Pancreas (tissue), 10 donors: ENCODE data around the gene ALOX15. TPM values are rescaled to one million over a fixed set of nuclear protein-coding genes. Genes with fewer than 3 reads are reported as not detected.

ENCODE experiments used
- ATAC-seq, 4 donors: fragments of 200-7000 bp; cut with Tn5 transposase; one replicate each; pipeline versions ENCODE4 v1.8.0 to v1.9.1; 2020; ENCODE audit warnings: mild to moderate bottlenecking in 4 of 4, moderate library complexity in 4 of 4
- DNase-seq, 6 donors: peaks; one replicate each; pipeline ENCODE4 v3.0.0-alpha.2; 2020
- FAIRE-seq: peaks from 2 replicates; lab custom pipeline; 2012; peaks lifted over from hg19 to GRCh38; lab: Jason Lieb, UNC
- H3K27ac ChIP-seq, 4 donors: fragments of 200-600 bp; sonication (generic); 1 replicate in 3 of 4; 2 replicates in 1 of 4; pipeline versions ENCODE4 v1.5.0 to v1.8.0; 2020
- H3K27me3 ChIP-seq, 4 donors: fragments of 200-600 bp; one replicate each; pipeline ENCODE4 v1.8.0; 2021
- H3K36me3 ChIP-seq, 3 donors: fragments of 200-600 bp; sonication (generic) in 1 of 3; one replicate each; pipeline versions ENCODE4 v1.5.0 to v1.8.0; 2020 to 2021
- H3K4me1 ChIP-seq, 3 donors: fragments of 200-600 bp; one replicate each; pipeline ENCODE4 v1.8.0; 2021
- H3K4me3 ChIP-seq, 4 donors: fragments of 200-600 bp; sonication (generic) in 2 of 4; one replicate each; pipeline versions ENCODE4 v1.5.0 to v1.8.0; 2020 to 2021
- H3K9me3 ChIP-seq, 4 donors: fragments of 200-600 bp; one replicate each; pipeline ENCODE4 v1.8.0; 2021
- CTCF ChIP-seq, 4 donors: fragments of 200-600 bp; sonication (generic) in 3 of 4; IDR thresholded peaks; one replicate each; pipeline versions ENCODE4 v1.5.0 to v1.8.0; 2021; ENCODE audit warnings: antibody characterized with exemption in 4 of 4
- WGBS, 2 donors: extraction: QIAGEN DNeasy Blood & Tissue Kit; methylation state at CpG; one replicate each; pipeline ENCODE4 v1.1.7; 2013; 5-methylcytosine and 5-hydroxymethylcytosine counted together
- intact Hi-C, 3 donors: fragments of 100-400 bp; cut with DNase I; formaldehyde crosslinking; loops; one replicate each; pipeline versions ENCODE4 v1.11.1 to v1.14.2; 2022
- polyA plus RNA-seq, 2 donors: library from polyadenylated mRNA; stranded (reverse); fragments of 200-250 nt; gene quantifications; one replicate each; pipeline ENCODE4 v1.2.3, GENCODE V29; 2013
- total RNA-seq, 6 donors: library from RNA; stranded (reverse); fragmentation: NEBNext Ultra II Directional in 4 of 6; extraction: Animal tissue kit (Norgen Biotek cat#: 25700) in 4 of 6; gene quantifications; one replicate each; pipeline versions ENCODE4 v1.2.1 to v1.2.4, GENCODE V29; 2021 to 2023
- donor health status: healthy with polysubstance abuse.
- donor health status: DM: no; HTN: no; CAD: no; lungs with moderate emphysema.
- donor health status: DM: no; HTN: no; CAD: no.
- donor health status: control.
- donor health status: control.
- donor health status: Bipolar disorder and iron deficiency.
- donor health status: DM: yes; HTN: yes; CAD: no.
- donor health status: DM: no; HTN: no; CAD: no.
- donor health status: DM: no; HTN: no; CAD: no.
- donor health status: DM: yes; HTN: yes; CAD: no.

ALOX15 gene
- total and polyA plus RNA-seq, 8 donors, result 1.1 TPM; not detected in 7

- FAIRE-seq, result no peak
Measured at GRCh38 chr17:4601326-4601725, 40.2 kb downstream of the ALOX15 start.

GRCh38 chr17:4600563-4600962 lies 40.9 kb downstream of the ALOX15 start:
- no peak for DNase-seq
- H3K4me3 ChIP-seq, result no peak overlapping the region
- TF ChIP-seq CTCF (IDR thresholded peaks at IDR 0.05), result no peak
- H3K9me3 ChIP-seq, result no peaks in the 10 kb centered on the region
- H3K27ac ChIP-seq, result no peak overlapping the region
- no peak for ATAC-seq
- no peak for FAIRE-seq
- H3K27me3 ChIP-seq, result no peaks in the 10 kb centered on the region
- no peaks in the 10 kb centered on the region for H3K36me3 ChIP-seq
- 57 to 59% methylated on average over 13 of the region's 13 CpGs for WGBS, 2 donors
- intact Hi-C loops, result no loop called here
- no peaks in the 10 kb centered on the region for H3K4me1 ChIP-seq

More at GRCh38 chr17:4601326-4601725, 40.2 kb downstream of the ALOX15 start:
- no peaks in the 10 kb centered on the region for H3K36me3 ChIP-seq
- no peak for TF ChIP-seq CTCF (IDR thresholded peaks at IDR 0.05)
- no peak overlapping the region for H3K4me3 ChIP-seq
- 83 to 85% methylated on average over 4 of the region's 4 CpGs for WGBS, 2 donors
- intact Hi-C loops, result no loop called here
- no peaks in the 10 kb centered on the region for H3K9me3 ChIP-seq
- H3K27me3 ChIP-seq, result no peaks in the 10 kb centered on the region
- H3K27ac ChIP-seq, result no peak overlapping the region
- no peak for DNase-seq
- no peaks in the 10 kb centered on the region for H3K4me1 ChIP-seq
- ATAC-seq, result no peak

GRCh38 chr17:4599505-4600281 lies 41.8 kb downstream of the ALOX15 start:
- Histone ChIP-seq H3K27me3 (no peaks in the 10 kb centered on the region), H3K4me3 (no peak overlapping the region), H3K27ac (no peak overlapping the region), H3K9me3 (no peaks in the 10 kb centered on the region), H3K4me1 (no peaks in the 10 kb centered on the region), H3K36me3 (no peaks in the 10 kb centered on the region)
- 45 to 46% methylated on average over 25 of the region's 25 CpGs for WGBS, 2 donors
- ATAC-seq (peak in 3 of 4 donors; percentile 26 to 44 (median 38)), DNase-seq (peak in 1 of 6 donors; percentile 44), FAIRE-seq (no peak)
- no peak for TF ChIP-seq CTCF (IDR thresholded peaks at IDR 0.05)
- intact Hi-C loops, result no loop called here

- intact Hi-C loops, result no loop called here
- no peak for TF ChIP-seq CTCF (IDR thresholded peaks at IDR 0.05)
Measured at GRCh38 chr17:4598776-4599504, 42.5 kb downstream of the ALOX15 start.

More at GRCh38 chr17:4598776-4599504, 42.5 kb downstream of the ALOX15 start:
- Histone ChIP-seq H3K36me3 (no peaks in the 10 kb centered on the region), H3K9me3 (no peaks in the 10 kb centered on the region), H3K27me3 (no peaks in the 10 kb centered on the region), H3K4me1 (no peaks in the 10 kb centered on the region), H3K27ac (no peak overlapping the region), H3K4me3 (no peak overlapping the region)
- ATAC-seq (peak in 3 of 4 donors; percentile 24 to 51 (median 48)), FAIRE-seq (no peak), DNase-seq (no peak)
- 71 to 78% methylated on average over 20 of the region's 20 CpGs for WGBS, 2 donors
